Neural cell (in vitro differentiated cells): ENCODE results near the gene AGTPBP1. TPM values are rescaled to one million over a fixed set of nuclear protein-coding genes. Genes with fewer than 3 reads are reported as not detected.

Experiments
- H2AFZ ChIP-seq: fragments of 200-600, 300-800 bp; sonication (generic), shearing (Covaris generic); 2 replicates; pipeline ENCODE4 v1.6.0; 2014; ENCODE audit warnings: low read depth, mild to moderate bottlenecking, antibody characterized with exemption, low read length, moderate library complexity
- H3F3A ChIP-seq: fragments of 200-600 bp; shearing (Covaris generic); 2 replicates; pipeline ENCODE4 v1.6.1; 2016; ENCODE audit warnings: mild to moderate bottlenecking, moderate library complexity, mixed read lengths, antibody characterized with exemption, low read length; ENCODE audit not compliant: insufficient read depth, poor library complexity, severe bottlenecking
- H3K27ac ChIP-seq: fragments of 200-600, 300-800 bp; sonication (generic), shearing (Covaris generic); 2 replicates; pipeline ENCODE4 v1.5.1; 2014; ENCODE audit warnings: mild to moderate bottlenecking, low read length, moderate library complexity
- H3K27me3 ChIP-seq: fragments of 300-800, 200-600 bp; sonication (generic), shearing (Covaris generic); 2 replicates; pipeline ENCODE4 v1.6.0; 2014; ENCODE audit warnings: mild to moderate bottlenecking, low read depth, low read length, moderate library complexity; ENCODE audit not compliant: insufficient read depth
- H3K36me3 ChIP-seq: fragments of 300-800, 200-600 bp; sonication (generic), shearing (Covaris generic); 2 replicates; pipeline ENCODE4 v1.5.1; 2014; ENCODE audit warnings: mild to moderate bottlenecking, antibody characterized with exemption, low read length, moderate library complexity; ENCODE audit not compliant: insufficient read depth
- H3K4me2 ChIP-seq: fragments of 300-800, 200-600 bp; sonication (generic), shearing (Covaris generic); 2 replicates; pipeline ENCODE4 v1.6.0; 2014; ENCODE audit warnings: mild to moderate bottlenecking, low read length
- H3K4me3 ChIP-seq: fragments of 300-800, 200-600 bp; sonication (generic), shearing (Covaris generic); 2 replicates; pipeline ENCODE4 v1.5.1; 2014; ENCODE audit warnings: mild to moderate bottlenecking, low read length, moderate library complexity
- H3K79me2 ChIP-seq: fragments of 200-600 bp; shearing (Covaris generic); replicated peaks from 2 replicates; pipeline ENCODE4 v1.6.0; 2014; ENCODE audit warnings: mild to moderate bottlenecking, low read length, moderate library complexity; ENCODE audit not compliant: insufficient read depth
- H3K9ac ChIP-seq: fragments of 300-800, 200-600 bp; sonication (generic), shearing (Covaris generic); 2 replicates; pipeline ENCODE4 v1.6.1; 2016; ENCODE audit warnings: mild to moderate bottlenecking, low read length, mixed read lengths
- H3K9me2 ChIP-seq: fragments of 200-600 bp; shearing (Covaris generic); 2 replicates; pipeline ENCODE4 v1.6.1; 2016; ENCODE audit warnings: mild to moderate bottlenecking, low read length, mixed read lengths; ENCODE audit not compliant: insufficient read depth
- H3K9me3 ChIP-seq: fragments of 200-600, 300-800 bp; sonication (generic), shearing (Covaris generic); 2 replicates; pipeline ENCODE4 v1.6.1; 2016; ENCODE audit warnings: mild to moderate bottlenecking, mixed run types, low read length, moderate library complexity, mixed read lengths
- H4K20me1 ChIP-seq: fragments of 200-600 bp; shearing (Covaris generic); 2 replicates; pipeline ENCODE4 v1.6.1; 2016; ENCODE audit warnings: mild to moderate bottlenecking, mixed run types; ENCODE audit not compliant: insufficient read depth
- CTCF ChIP-seq: fragments of 450-650 bp; IDR thresholded peaks from 2 replicates; pipeline ENCODE4 v1.5.1; 2014; ENCODE audit warnings: antibody characterized with exemption, mild to moderate bottlenecking, moderate library complexity; ENCODE audit not compliant: poor library complexity, severe bottlenecking
- EP300 ChIP-seq: fragments of 450-650 bp; conservative IDR thresholded peaks from 2 replicates; pipeline ENCODE4 v1.6.1; 2014; ENCODE audit warnings: antibody characterized with exemption, mild to moderate bottlenecking, moderate library complexity; ENCODE audit not compliant: poor library complexity, severe bottlenecking
- EZH2 ChIP-seq: fragments of 200-600, 300-800 bp; shearing (Covaris generic), sonication (generic); IDR thresholded peaks from 2 replicates; pipeline ENCODE4 v1.6.1; 2014; ENCODE audit warnings: antibody characterized with exemption, low read length, borderline replicate concordance, mild to moderate bottlenecking; ENCODE audit not compliant: insufficient read depth, poor library complexity, severe bottlenecking
- MXI1 ChIP-seq: fragments of 450-650 bp; conservative IDR thresholded peaks from 2 replicates; pipeline ENCODE4 v1.6.1; 2014; ENCODE audit warnings: antibody characterized with exemption, mild to moderate bottlenecking; ENCODE audit not compliant: poor library complexity, severe bottlenecking
- POLR2AphosphoS5 ChIP-seq: IDR thresholded peaks from 2 replicates; pipeline ENCODE4 v1.6.1; 2012
- RAD21 ChIP-seq: fragments of 450-650 bp; conservative IDR thresholded peaks from 2 replicates; pipeline ENCODE4 v1.6.1; 2014; ENCODE audit warnings: antibody characterized with exemption, mild to moderate bottlenecking, moderate library complexity
- REST ChIP-seq: IDR thresholded peaks from 2 replicates; pipeline ENCODE4 v1.6.1; 2012; ENCODE audit warnings: borderline replicate concordance
- SMC3 ChIP-seq: fragments of 450-650 bp; conservative IDR thresholded peaks from 2 replicates; pipeline ENCODE4 v1.6.1; 2014; ENCODE audit warnings: antibody characterized with exemption, mild to moderate bottlenecking, moderate library complexity; ENCODE audit not compliant: poor library complexity
- TAF1 ChIP-seq: IDR thresholded peaks from 2 replicates; pipeline ENCODE4 v1.6.1; 2012; ENCODE audit warnings: low read depth
- polyA plus RNA-seq: library from polyadenylated mRNA; depleted of rRNA; stranded (reverse); fragments of >200 nt; gene quantifications from 2 replicates; pipeline ENCODE4 v1.2.3, GENCODE V29; 2014

Gene AGTPBP1
- polyA plus RNA-seq, 1 donor from 2014 or later, result 90.7 TPM

- Histone ChIP-seq H4K20me1 (no peaks in the 10 kb centered on the region), H3K4me3 (no peak overlapping the region), H3K27ac (no peak overlapping the region), H3K9ac (no peak overlapping the region), H2AFZ (no peak overlapping the region), H3K9me3 (no peaks in the 10 kb centered on the region), H3K9me2 (no peaks in the 10 kb centered on the region), H3K27me3 (no peaks in the 10 kb centered on the region), H3F3A (no peaks in the 10 kb centered on the region), H3K36me3 (no peaks in the 10 kb centered on the region), H3K79me2 (no peaks in the 10 kb centered on the region), H3K4me2 (peak overlapping the region; percentile 1)
- TF ChIP-seq EP300 (no peak), EZH2 (no peak), RAD21 (no peak), REST (no peak), SMC3 (no peak), MXI1 (no peak), POLR2AphosphoS5 (no peak), TAF1 (no peak)
Observed at GRCh38 chr9:85639675-85640186, 102.0 kb downstream of the AGTPBP1 start.

- no peak for TF ChIP-seq CTCF
Observed at GRCh38 chr9:85631809-85632208, 109.9 kb downstream of the AGTPBP1 start.

GRCh38 chr9:85630676-85631075, 111.1 kb downstream of the AGTPBP1 start:
- Histone ChIP-seq H3K27me3 (no peaks in the 10 kb centered on the region), H3F3A (no peaks in the 10 kb centered on the region), H3K9me2 (no peaks in the 10 kb centered on the region), H3K9ac (no peak overlapping the region), H3K4me2 (no peak overlapping the region), H3K79me2 (no peaks in the 10 kb centered on the region), H4K20me1 (no peaks in the 10 kb centered on the region), H3K4me3 (no peak overlapping the region), H3K36me3 (peaks cover 8% of the 10 kb centered on the region), H2AFZ (no peak overlapping the region), H3K27ac (no peak overlapping the region), H3K9me3 (no peaks in the 10 kb centered on the region)
- no peak for TF ChIP-seq EZH2
- TF ChIP-seq MXI1, result no peak
- no peak for TF ChIP-seq POLR2AphosphoS5
- no peak for TF ChIP-seq RAD21
- TF ChIP-seq CTCF, result no peak
- TF ChIP-seq EP300, result no peak
- TF ChIP-seq TAF1, result no peak
- no peak for TF ChIP-seq SMC3
- TF ChIP-seq REST, result no peak

More at GRCh38 chr9:85631809-85632208, 109.9 kb downstream of the AGTPBP1 start:
- no peak overlapping the region for H3K4me2 ChIP-seq
- H3K27me3 ChIP-seq, result no peaks in the 10 kb centered on the region
- peaks cover 8% of the 10 kb centered on the region for H3K36me3 ChIP-seq
- H4K20me1 ChIP-seq, result no peaks in the 10 kb centered on the region
- H3F3A ChIP-seq, result no peaks in the 10 kb centered on the region
- no peak overlapping the region for H3K9ac ChIP-seq
- H3K79me2 ChIP-seq, result no peaks in the 10 kb centered on the region
- H2AFZ ChIP-seq, result no peak overlapping the region
- no peaks in the 10 kb centered on the region for H3K9me2 ChIP-seq
- H3K4me3 ChIP-seq, result no peak overlapping the region
- H3K9me3 ChIP-seq, result no peaks in the 10 kb centered on the region
- no peak overlapping the region for H3K27ac ChIP-seq
